ENCODE measurements around the gene PSAPL1. TPM values are rescaled to one million over a fixed set of nuclear protein-coding genes. Genes with fewer than 3 reads are reported as not detected.

The PSAPL1 gene
- total and polyA plus RNA-seq, 9 of the 15 experiments (the other 6 are each of a cell fraction or from before 2014, with no cell fraction given): not detected

GRCh38 chr4:7393601-7394575 is 40.8 kb downstream of the PSAPL1 start:
- intact Hi-C loops (cut with micrococcal nuclease) (no loop called here), in situ Hi-C loops (cut with MboI) (no loop called here)
- FAIRE-seq (no peak), ATAC-seq (no peak), DNase-seq (ENCODE audit: extremely low read depth in 1 of 4, low spot score in 3 of 4) (no peak)
- POLR2A ChIA-PET: interaction anchor here (0.6 kb wide), 1 partner anchor 86 kb away, joined by 4 read pairs; no protein-coding TSS in a partner anchor
- no peaks in the 10 kb centered on the region for H3K79me2 ChIP-seq (ENCODE audit: control insufficient read depth, insufficient read depth, low read length)
- WGBS (ENCODE audit: insufficient coverage, low coverage, missing lambda C conversion rate): under 1% methylated on average over 26 of the region's 29 CpGs
- H2AFZ ChIP-seq (ENCODE audit: low read depth, low read length): no peak overlapping the region
- no peak overlapping the region for H3K27ac ChIP-seq (ENCODE audit: extremely low read depth, low read depth, low read length)
- H3K9me1 ChIP-seq (ENCODE audit: control insufficient read depth, insufficient read depth, low read length): peaks cover 2% of the 10 kb centered on the region
- CTCF ChIA-PET (ENCODE audit: low intra/inter-chr PET ratio): no interaction called here
- no peaks in the 10 kb centered on the region; a peak in 1 of 5 replicates for H3K4me1 ChIP-seq (replicated peaks in 1 of 2; ENCODE audit: control insufficient read depth in 2 of 2, insufficient read depth in 2 of 2, low read length in 2 of 2)
- no peak overlapping the region for H3K9ac ChIP-seq (ENCODE audit: insufficient read depth in 1 of 2, low read depth in 2 of 2, low read length in 2 of 2)
- H3K4me2 ChIP-seq (ENCODE audit: insufficient read depth, low read length): no peak overlapping the region
- H4K20me1 ChIP-seq (replicated peaks; ENCODE audit: control insufficient read depth, insufficient read depth, low read length): peaks cover 12% of the 10 kb centered on the region
- no TSS peak for BruUV-seq (replicated peaks)
- H3K4me3 ChIP-seq: no peak overlapping the region
- no peaks in the 10 kb centered on the region for H3K9me3 ChIP-seq (replicated peaks; ENCODE audit: control insufficient read depth, insufficient read depth, low read depth, low read length)
- no peaks in the 10 kb centered on the region for H3K36me3 ChIP-seq (ENCODE audit: control insufficient read depth, insufficient read depth, low read length)
- peaks cover 12 to 70% of the 10 kb centered on the region in 2 experiments; a peak in 4 of 5 replicates for H3K27me3 ChIP-seq (ENCODE audit: control insufficient read depth in 2 of 2, insufficient read depth in 2 of 2, low read length in 2 of 2)
- no peak for TF ChIP-seq NFE2 (IDR thresholded peaks at IDR 0.05; ENCODE audit: low read depth)
- no peak for TF ChIP-seq JUND (IDR thresholded peaks at IDR 0.05; ENCODE audit: borderline replicate concordance, low read depth, low read length)
- no peak for TF ChIP-seq JUND (tag; IDR thresholded peaks at IDR 0.05; ENCODE audit: borderline replicate concordance, low read depth, low read length)
- no peak for TF ChIP-seq ZNF133 (CRISPR knock-in tag; IDR thresholded peaks at IDR 0.05)
- no peak for TF ChIP-seq ZNF561 (CRISPR knock-in tag; conservative IDR thresholded peaks at IDR 0.05)
- TF ChIP-seq PRPF4 (IDR thresholded peaks at IDR 0.05; ENCODE audit: insufficient read depth, low read depth, low read length, poor library complexity, severe bottlenecking): no peak
- TF ChIP-seq SIN3A (IDR thresholded peaks at IDR 0.05; ENCODE audit: borderline replicate concordance in 2 of 2, control insufficient read depth in 1 of 2, low read depth in 2 of 2, low read length in 2 of 2): no peak
- no peak for TF ChIP-seq POLR3G (IDR thresholded peaks at IDR 0.05; ENCODE audit: extremely low read depth, insufficient read length, insufficient replicate concordance)
- no peak for TF ChIP-seq ZBTB33 (CRISPR knock-in tag; IDR thresholded peaks at IDR 0.05)
- no peak for TF ChIP-seq E2F4 (CRISPR knock-in tag; IDR thresholded peaks at IDR 0.05; ENCODE audit: low read depth)
- TF ChIP-seq CEBPB (tag; IDR thresholded peaks at IDR 0.05): no peak
- TF ChIP-seq CC2D1A (IDR thresholded peaks at IDR 0.05): no peak
- no peak for TF ChIP-seq MITF (IDR thresholded peaks at IDR 0.05)
- TF ChIP-seq MBD2 (IDR thresholded peaks at IDR 0.05; ENCODE audit: borderline replicate concordance, low read depth): no peak
- no peak for TF ChIP-seq HES1 (IDR thresholded peaks at IDR 0.05; ENCODE audit: low read depth)
- no peak for TF ChIP-seq ZNF551 (CRISPR knock-in tag; IDR thresholded peaks at IDR 0.05)
- no peak for TF ChIP-seq GATAD2A (IDR thresholded peaks at IDR 0.05)
